Uterus (tissue), 2 donors: ENCODE measurements around the gene PROM1.

Experiments
- POLR2A ChIP-seq, 2 donors: fragments of 450-650 bp; IDR thresholded peaks; one replicate each; pipeline ENCODE4 v1.6.1; 2016; ENCODE audit warnings: antibody characterized with exemption in 2 of 2, mild to moderate bottlenecking in 1 of 2, moderate library complexity in 1 of 2
- TF ChIP-seq, protein P1 (sequence below), 4 experiments: fragments of 200-600 bp in 2 of 4; fragments of 450-650 bp in 2 of 4; sonication (generic) in 2 of 4; IDR thresholded peaks; one replicate each; pipeline ENCODE4 v1.5.1; 2016 to 2019; ENCODE audit warnings: antibody characterized with exemption in 4 of 4, mild to moderate bottlenecking in 2 of 4, moderate library complexity in 1 of 4

DNA sequence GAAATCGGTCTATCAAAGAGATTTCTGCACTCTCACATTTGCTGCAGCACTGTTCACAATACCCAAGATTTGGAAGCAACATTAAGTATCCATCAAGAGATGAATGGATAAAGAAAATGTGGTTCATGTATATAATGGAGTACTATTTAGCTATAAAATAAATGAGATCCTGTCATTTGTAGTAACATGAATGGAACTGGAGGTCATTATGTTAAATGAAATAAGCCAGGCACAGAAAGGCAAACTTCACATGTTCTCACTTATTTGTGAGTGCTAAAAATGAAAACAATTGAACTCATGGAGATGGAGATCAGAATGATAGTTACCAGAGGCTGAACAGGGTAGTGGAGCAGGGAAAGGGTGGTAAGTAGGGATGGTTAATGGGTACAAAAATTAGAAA, 17.0 kb upstream of the PROM1 start:
- TF ChIP-seq, protein P1, sequence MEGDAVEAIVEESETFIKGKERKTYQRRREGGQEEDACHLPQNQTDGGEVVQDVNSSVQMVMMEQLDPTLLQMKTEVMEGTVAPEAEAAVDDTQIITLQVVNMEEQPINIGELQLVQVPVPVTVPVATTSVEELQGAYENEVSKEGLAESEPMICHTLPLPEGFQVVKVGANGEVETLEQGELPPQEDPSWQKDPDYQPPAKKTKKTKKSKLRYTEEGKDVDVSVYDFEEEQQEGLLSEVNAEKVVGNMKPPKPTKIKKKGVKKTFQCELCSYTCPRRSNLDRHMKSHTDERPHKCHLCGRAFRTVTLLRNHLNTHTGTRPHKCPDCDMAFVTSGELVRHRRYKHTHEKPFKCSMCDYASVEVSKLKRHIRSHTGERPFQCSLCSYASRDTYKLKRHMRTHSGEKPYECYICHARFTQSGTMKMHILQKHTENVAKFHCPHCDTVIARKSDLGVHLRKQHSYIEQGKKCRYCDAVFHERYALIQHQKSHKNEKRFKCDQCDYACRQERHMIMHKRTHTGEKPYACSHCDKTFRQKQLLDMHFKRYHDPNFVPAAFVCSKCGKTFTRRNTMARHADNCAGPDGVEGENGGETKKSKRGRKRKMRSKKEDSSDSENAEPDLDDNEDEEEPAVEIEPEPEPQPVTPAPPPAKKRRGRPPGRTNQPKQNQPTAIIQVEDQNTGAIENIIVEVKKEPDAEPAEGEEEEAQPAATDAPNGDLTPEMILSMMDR (IDR thresholded peaks at IDR 0.05): no peak
- TF ChIP-seq POLR2A (IDR thresholded peaks at IDR 0.05): no peak
